GM12874 (cell line): ENCODE measurements around the gene ZC3H18.

Experiments
- TF ChIP-seq, protein P1 (sequence below): IDR thresholded peaks from 2 replicates; pipeline ENCODE4 v1.5.1; 2011; ENCODE audit warnings: low read depth, mild to moderate bottlenecking, control low read depth, low read length, moderate library complexity; ENCODE audit not compliant: insufficient read depth

ZC3H18 gene

DNA sequence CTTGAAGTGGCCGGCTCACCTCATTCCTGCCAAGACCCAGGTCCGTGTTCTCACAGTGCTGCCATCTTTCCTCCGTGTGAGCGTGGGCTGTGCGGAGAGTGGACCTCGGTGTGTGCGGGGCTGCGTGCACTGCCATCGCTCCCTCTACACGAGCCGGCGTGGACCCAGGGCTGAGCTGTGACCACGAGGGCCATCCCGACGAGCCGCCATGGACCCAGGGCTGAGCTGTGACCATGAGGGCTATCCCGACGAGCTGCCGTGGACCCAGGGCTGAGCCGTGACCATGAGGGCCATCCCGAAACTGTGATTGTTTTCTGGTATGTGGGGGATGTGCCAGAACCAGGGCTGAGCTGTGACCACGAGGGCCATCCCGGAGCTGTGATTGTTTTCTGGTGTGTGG is 101.6 kb downstream of the ZC3H18 start:
- TF ChIP-seq, protein P1, sequence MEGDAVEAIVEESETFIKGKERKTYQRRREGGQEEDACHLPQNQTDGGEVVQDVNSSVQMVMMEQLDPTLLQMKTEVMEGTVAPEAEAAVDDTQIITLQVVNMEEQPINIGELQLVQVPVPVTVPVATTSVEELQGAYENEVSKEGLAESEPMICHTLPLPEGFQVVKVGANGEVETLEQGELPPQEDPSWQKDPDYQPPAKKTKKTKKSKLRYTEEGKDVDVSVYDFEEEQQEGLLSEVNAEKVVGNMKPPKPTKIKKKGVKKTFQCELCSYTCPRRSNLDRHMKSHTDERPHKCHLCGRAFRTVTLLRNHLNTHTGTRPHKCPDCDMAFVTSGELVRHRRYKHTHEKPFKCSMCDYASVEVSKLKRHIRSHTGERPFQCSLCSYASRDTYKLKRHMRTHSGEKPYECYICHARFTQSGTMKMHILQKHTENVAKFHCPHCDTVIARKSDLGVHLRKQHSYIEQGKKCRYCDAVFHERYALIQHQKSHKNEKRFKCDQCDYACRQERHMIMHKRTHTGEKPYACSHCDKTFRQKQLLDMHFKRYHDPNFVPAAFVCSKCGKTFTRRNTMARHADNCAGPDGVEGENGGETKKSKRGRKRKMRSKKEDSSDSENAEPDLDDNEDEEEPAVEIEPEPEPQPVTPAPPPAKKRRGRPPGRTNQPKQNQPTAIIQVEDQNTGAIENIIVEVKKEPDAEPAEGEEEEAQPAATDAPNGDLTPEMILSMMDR = no peak

DNA sequence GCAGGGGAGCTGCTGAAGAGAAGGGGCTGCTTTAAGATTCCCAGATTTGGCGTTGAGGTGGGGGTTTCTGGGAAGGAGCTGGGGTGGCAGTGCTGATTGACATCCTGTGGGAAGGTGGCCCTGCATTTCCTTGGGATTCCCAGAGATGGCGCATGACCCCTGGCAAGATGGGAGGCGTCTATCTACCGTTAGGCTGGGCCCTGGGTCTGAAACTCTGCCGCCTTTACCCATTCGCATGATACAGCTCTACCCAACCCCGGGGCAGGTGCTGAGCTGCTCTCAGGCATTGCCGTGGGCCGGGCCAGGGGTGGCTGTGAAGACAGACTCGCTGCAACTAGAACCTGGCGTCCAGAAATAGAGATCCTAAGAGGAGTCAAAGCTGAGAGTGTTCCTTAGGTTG is 102.6 kb downstream of the ZC3H18 start:
- TF ChIP-seq, protein P1 = 0 out of 2 replicates have a peak, but pooled peaks have one; percentile 3

DNA sequence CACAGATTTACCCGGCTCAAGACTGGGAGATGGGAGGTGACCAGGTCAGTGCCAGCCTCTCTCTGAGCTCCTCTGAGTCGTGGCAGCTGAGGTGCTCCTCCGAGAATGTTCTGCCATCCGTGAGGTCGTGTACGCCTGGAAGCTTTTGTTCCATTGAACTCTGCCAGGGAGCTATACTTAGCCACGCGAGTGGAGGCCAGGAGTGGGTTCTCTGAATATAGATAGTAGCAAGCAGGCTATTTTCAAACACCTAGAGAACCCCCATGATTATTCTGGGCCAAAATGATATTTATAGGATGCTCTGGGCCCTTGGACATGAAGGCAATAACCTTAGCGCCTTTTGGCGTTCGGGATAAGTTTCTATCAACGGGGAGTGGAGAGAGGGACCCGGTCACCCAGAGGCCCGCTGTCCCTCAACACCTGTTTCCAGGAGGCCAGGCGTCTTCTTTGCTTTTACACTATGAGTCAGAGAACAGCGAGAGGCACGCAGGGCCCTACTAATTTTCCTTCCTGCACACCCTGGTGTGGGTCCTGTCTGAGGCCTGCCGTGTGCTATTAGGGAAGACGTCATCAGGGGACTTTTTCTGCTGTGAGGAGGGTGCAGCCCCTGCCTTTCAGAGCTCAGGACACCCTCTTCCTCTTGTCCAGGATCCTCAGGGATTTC is 103.6 kb downstream of the ZC3H18 start:
- TF ChIP-seq, protein P1 = no peak

DNA sequence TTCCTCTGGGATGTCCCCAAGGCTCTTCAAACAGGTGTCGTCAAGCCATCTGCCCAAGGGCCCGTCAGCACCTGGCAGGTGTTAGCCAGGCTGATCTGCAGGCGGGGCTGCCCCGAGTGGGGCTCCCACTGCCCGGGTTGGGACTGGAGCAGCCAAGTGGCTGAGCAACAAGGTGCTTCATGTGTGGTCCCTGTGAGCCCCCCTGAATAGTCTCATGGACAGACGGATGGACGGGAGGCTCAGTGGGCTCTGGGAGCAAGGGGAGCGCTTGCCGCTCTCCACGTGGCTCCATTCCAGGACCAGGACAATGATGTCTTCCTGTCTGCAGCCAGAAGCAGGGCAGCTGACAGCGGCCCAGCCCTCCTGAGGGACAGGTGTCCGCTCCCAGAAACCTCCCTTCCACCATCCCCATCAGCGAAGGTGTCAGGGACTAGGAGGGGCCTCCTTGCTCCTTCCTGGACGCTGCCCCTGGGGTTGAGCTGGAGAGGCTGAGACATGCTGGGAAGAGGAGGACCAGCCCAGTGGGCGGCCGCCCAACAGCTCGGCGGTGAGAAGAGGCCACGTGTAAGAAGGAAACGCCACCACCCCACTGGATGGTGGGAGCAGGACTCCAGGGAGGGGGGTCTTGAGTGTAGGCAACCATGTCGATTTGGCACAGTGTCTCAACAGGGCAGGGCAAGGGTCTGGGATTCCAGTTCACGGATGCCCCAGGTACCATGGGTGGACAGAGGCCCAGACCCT is 106.5 kb downstream of the ZC3H18 start:
- TF ChIP-seq, protein P1 = no peak

DNA sequence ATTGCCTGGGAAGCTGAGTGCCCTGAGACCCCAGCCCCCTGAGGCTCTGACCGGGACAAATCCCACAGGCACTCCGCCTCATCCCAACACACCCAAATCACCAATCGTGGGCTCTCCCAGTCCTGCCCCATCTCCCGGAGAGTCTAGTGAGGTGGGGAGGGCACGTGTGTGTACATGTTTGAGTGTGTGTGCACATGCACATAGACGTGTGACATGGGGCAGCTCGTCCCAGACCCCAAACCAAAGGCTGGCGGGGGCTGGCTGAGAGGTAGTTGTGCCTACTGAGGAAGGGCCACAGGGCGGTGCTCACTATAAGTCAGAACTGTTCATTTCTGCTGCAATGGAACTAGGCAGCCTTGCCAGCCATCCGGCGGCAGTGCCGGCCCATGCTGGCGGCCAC is 107.5 kb downstream of the ZC3H18 start:
- TF ChIP-seq, protein P1 = no peak

DNA sequence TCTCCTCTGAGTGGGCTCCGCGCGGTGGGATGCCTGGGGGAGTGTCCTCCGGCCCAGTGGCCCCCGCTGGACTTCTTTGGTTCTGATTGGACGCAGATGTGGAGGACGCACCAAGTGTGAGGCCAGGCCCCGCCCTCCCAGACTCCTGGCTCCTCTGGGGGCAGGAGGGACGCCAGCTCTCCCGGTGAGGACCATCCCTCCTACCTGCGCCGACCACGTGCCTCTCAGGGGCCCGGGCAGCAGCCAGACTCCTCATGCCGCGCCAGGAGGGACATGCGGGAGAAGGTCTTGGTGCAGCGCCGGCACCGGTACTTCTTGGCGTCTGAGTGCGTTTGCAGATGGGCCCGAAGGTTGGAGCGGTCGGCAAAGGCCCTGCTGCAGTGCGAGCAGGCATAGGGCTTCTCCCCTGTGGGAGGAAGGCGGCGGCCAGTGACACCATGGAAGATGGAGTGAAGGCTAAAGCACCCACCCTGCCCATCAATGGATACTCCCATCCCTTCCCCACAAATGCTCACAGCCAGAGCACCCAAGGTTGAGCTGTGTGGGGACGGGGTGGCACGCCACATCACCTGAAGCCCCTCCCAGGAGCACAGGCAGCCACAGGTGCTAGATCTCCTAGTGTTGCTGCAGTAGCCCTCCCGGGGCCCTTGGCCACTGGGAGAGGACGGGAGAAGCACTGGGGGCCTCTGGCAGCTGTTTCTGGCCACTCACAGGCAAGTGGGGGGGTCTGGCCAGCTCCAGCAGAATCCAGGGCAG is 108.2 kb downstream of the ZC3H18 start:
- TF ChIP-seq, protein P1 = no peak

DNA sequence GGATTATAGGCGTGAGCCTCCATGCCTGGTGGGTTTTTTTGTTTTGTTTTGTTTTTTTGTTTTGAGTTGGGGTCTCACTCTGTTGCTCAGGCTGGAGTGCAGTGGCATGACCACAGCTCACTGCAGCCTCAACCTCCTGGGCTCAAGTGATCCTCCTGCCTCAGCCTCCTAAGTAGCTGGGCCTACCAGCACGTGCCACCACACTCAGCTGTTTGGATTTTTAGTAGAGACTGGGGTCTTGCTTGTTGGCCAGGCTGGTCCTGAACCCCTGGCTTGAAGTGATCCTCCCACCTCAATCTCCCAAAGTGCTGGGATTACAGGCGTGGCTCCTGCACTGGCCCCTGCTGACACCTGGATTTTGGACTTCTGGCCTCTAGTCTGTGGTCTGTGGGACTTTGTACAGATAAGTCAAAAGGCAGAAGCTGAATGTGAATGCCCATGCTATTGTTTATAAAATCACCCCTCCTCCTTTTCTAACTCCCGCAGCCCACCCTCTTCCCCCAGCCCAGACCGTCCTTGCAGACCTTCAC is 110.4 kb downstream of the ZC3H18 start:
- TF ChIP-seq, protein P1 = no peak
